ENCODE data around the gene TM7SF2.

Gene TM7SF2

DNA sequence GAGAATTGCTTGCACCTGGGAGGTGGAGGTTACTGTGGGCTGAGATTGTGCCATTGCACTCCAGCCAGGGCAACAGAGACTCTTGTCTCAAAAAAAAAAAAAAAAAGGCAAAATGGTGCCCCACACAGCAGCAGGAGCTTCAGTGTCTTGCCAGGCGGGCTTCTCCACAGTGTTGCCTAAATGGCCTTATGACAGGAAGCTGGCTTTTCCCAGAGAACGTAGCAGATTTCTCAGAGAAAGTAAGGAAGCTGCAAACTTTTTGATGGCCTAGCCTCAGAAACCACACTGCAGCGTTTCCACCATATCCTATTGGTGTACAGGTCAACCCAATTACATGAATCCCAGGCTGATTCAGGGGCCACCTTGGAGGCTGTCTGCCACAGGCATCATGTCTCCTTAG lies 45.7 kb downstream of the TM7SF2 start:
- no peak for DNase-seq (ENCODE audit: low read depth)

DNA sequence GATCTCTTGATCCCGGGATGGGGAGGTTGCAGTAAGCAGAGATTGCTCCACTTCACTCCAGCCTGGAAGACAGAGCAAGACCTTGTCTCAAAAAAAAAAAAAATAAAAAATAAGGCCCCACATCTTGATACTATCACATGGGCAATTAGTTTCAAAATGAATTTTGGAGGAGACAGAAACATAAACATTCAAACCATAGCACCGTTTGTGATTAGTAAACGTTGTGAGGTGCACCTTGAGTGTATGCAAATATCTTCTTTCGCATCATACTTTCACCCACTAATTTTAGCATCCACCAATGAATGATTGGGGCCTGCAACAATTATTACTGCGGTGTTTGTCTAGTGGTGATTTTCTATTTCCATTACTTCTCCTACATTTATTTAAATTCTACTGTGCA lies 47.3 kb downstream of the TM7SF2 start:
- DNase-seq (ENCODE audit: low read depth) = no peak

DNA sequence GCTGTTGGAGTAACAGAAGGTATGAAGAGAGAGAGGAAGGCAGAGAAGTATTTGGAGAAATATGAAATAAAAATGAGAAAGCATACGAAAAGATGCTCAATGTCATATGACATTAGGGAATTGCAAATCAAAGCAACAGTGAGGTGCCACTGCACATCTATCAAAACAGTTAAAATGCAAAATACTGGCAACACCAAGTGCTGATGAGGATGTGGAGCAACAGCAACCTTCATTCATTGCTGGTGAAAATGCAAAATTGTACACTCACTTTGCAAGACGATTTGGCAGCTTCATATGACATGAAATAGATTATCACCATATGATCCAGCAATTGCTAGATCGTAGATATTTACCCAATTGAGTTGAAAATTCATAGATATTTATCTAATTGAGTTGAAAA lies 49.0 kb downstream of the TM7SF2 start:
- no peak for DNase-seq (ENCODE audit: low read depth)

DNA sequence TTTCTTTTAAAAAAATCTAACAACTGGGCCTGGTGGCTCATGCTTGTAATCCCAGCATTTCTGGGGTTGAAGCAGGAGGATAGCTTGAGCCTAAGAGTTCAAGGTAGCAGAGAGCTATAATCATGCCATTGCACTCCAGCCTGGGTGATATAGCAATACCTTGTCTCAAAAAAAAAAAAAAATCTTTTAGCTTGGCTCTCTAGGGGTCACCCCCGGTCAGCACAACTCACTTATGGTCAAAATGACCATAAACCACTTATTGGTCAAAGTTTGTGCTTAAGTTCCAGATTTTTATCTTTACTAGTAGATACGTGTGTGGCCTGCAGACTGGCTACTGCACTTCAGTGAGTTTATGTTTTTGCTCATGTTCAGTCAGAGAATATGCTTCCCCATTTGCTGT lies 52.0 kb downstream of the TM7SF2 start:
- no peak for DNase-seq (ENCODE audit: low read depth)
